Astrocyte of the spinal cord (primary cell): ENCODE results near the gene DPH2.
A peak's percentile ranks its signal among the peaks of the same experiment; 100 is the strongest.

Experiments
- DNase-seq: peaks from one replicate; pipeline ENCODE4 v3.0.0; 2011; ENCODE audit warnings: low read depth, low spot score
- H3K4me3 ChIP-seq: 2 replicates; pipeline ENCODE4 v1.5.1; 2011; ENCODE audit warnings: low read depth, mild to moderate bottlenecking, low read length, moderate library complexity
- CTCF ChIP-seq: IDR thresholded peaks from 2 replicates; pipeline ENCODE4 v1.5.1; 2012; ENCODE audit warnings: low read depth, mild to moderate bottlenecking, low read length, inconsistent platforms
- in situ Hi-C: cut with HindIII; loops from 2 replicates; pipeline ENCODE4 v1.10.0; 2017; ENCODE audit warnings: low sequenced_read_pairs

Gene DPH2

GRCh38 chr1:43965316-43965715 lies 4.5 kb upstream of the DPH2 start:
- H3K4me3 ChIP-seq = no peak overlapping the region
- no peak for DNase-seq
- no peak for TF ChIP-seq CTCF
- in situ Hi-C loops = no loop called here

GRCh38 chr1:43968348-43968948 lies 1.4 kb upstream of the DPH2 start:
- in situ Hi-C loops = no loop called here
- TF ChIP-seq CTCF = no peak
- H3K4me3 ChIP-seq = no peak overlapping the region
- no peak for DNase-seq

- H3K4me3 ChIP-seq = no peak overlapping the region
- in situ Hi-C loops = no loop called here
- TF ChIP-seq CTCF = no peak
- no peak for DNase-seq
Observed at GRCh38 chr1:43969416-43969745, 429 bp upstream of the DPH2 start.

GRCh38 chr1:43970502-43970901 lies 692 bp downstream of the DPH2 start:
- DNase-seq = no peak
- peak overlapping the region; percentile 85 for H3K4me3 ChIP-seq
- TF ChIP-seq CTCF = no peak
- in situ Hi-C loops = no loop called here

- in situ Hi-C loops = no loop called here
- DNase-seq = no peak
- TF ChIP-seq CTCF = no peak
- H3K4me3 ChIP-seq = peak overlapping the region; percentile 85
Observed at GRCh38 chr1:43970911-43971310, 1.1 kb downstream of the DPH2 start.

GRCh38 chr1:43971336-43971980 lies 1.6 kb downstream of the DPH2 start:
- no peak for TF ChIP-seq CTCF
- in situ Hi-C loops = no loop called here
- no peak for DNase-seq

More at GRCh38 chr1:43971336-43971980, 1.6 kb downstream of the DPH2 start:
- H3K4me3 ChIP-seq = no peak overlapping the region
